ENCODE measurements around the gene PKLR.
A peak's percentile ranks its signal among the peaks of the same experiment; 100 is the strongest.

Gene PKLR

GRCh38 chr1:155241069-155241679 is 60.1 kb downstream of the PKLR start:
- Mint-ChIP-seq H3K36me3 (ENCODE audit: low read depth) (peaks cover 6% of the 10 kb centered on the region), H3K27me3 (ENCODE audit: low read depth, poor library complexity) (no peaks in the 10 kb centered on the region), H3K9me3 (no peaks in the 10 kb centered on the region), H3K4me3 (peak overlapping the region; percentile 86), H3K4me1 (peaks cover 53% of the 10 kb centered on the region), H3K27ac (peak overlapping the region; percentile 65)
- peak; percentile 52 for DNase-seq
- TF ChIP-seq CTCF (IDR thresholded peaks at IDR 0.05), result no peak

Measured in nephron progenitor cell (in vitro differentiated cells).